G401.6 (cell line): ENCODE data around the gene USP21.
"Not testable (repeated sequence)": the region's sequence is repeated elsewhere in the genome, so short reads cannot be mapped to it uniquely, and the experiment has no call there.

ENCODE experiments used
- FAIRE-seq: peaks from 2 replicates; lab custom pipeline; 2012; peaks lifted over from hg19 to GRCh38; lab: Jason Lieb, UNC

The USP21 gene

GRCh38 chr1:161159087-161159912, at the start of gene USP21:
Gene USP21, plus strand, starts transcription at chr1:161159500. Its CDS starts 1,141 bp downstream, at chr1:161160641.
- no peak for FAIRE-seq

- no peak for FAIRE-seq
Observed at GRCh38 chr1:161111117-161111516, 48.2 kb upstream of the USP21 start.

- FAIRE-seq, result no peak
Observed at GRCh38 chr1:161111527-161111926, 47.8 kb upstream of the USP21 start.

GRCh38 chr1:161113915-161114314, 45.4 kb upstream of the USP21 start:
- no peak for FAIRE-seq

GRCh38 chr1:161114556-161114955, 44.7 kb upstream of the USP21 start:
- FAIRE-seq, result no peak

GRCh38 chr1:161115132-161115711, 44.1 kb upstream of the USP21 start:
- FAIRE-seq, result no peak

GRCh38 chr1:161115961-161116360, 43.3 kb upstream of the USP21 start:
- FAIRE-seq, result not testable (repeated sequence)

GRCh38 chr1:161117759-161118581, 41.3 kb upstream of the USP21 start, which contains the start of the genes NIT1 and PFDN2:
Gene NIT1, plus strand, starts transcription at chr1:161118105. Its CDS starts 72 bp downstream, at chr1:161118177.
Gene PFDN2, minus strand, starts transcription at chr1:161118037. Its CDS starts 11 bp downstream, at chr1:161118026.
- FAIRE-seq, result peak; percentile 31

- peak; percentile 60 for FAIRE-seq
Observed at GRCh38 chr1:161119092-161119903, 40.0 kb upstream of the USP21 start.

GRCh38 chr1:161121042-161121650, 38.2 kb upstream of the USP21 start:
- no peak for FAIRE-seq

GRCh38 chr1:161121834-161122233, 37.5 kb upstream of the USP21 start:
- no peak for FAIRE-seq

GRCh38 chr1:161122967-161123366, 36.3 kb upstream of the USP21 start:
- no peak for FAIRE-seq

GRCh38 chr1:161127649-161128048, 31.7 kb upstream of the USP21 start:
- FAIRE-seq, result no peak

GRCh38 chr1:161128591-161129420, 30.5 kb upstream of the USP21 start:
- FAIRE-seq, result no peak

GRCh38 chr1:161130266-161130665, 29.0 kb upstream of the USP21 start:
- no peak for FAIRE-seq

GRCh38 chr1:161131523-161132409, 27.5 kb upstream of the USP21 start:
- no peak for FAIRE-seq

GRCh38 chr1:161132410-161133219, 26.7 kb upstream of the USP21 start, which contains the start of gene DEDD:
Gene DEDD, minus strand, starts transcription at chr1:161132667. Its CDS starts 8,205 bp downstream, at chr1:161124462.
- peak; percentile 86 for FAIRE-seq

- no peak for FAIRE-seq
Observed at GRCh38 chr1:161133220-161133740, 26.0 kb upstream of the USP21 start.
